WTC11 (cell line): ENCODE results near the gene RFNG. TPM values are rescaled to one million over a fixed set of nuclear protein-coding genes. Genes with fewer than 3 reads are reported as not detected.

Source experiments
- ATAC-seq: fragments of 200-7000 bp; cut with Tn5 transposase; 2 replicates; pipeline ENCODE4 v1.10.0; 2021; ENCODE audit warnings: mild to moderate bottlenecking, moderate library complexity
- CTCF ChIA-PET: fragments of 300-600 bp; sonication (Branson Sonifier 250); formaldehyde crosslinking; loops from one replicate; lab custom pipeline; 2021; ENCODE audit warnings: antibody characterized with exemption; lab: Charles Lee
- POLR2A ChIA-PET: fragments of 350-600 bp; sonication (Branson Sonifier 250); formaldehyde crosslinking; loops from one replicate; lab custom pipeline; 2021; ENCODE audit warnings: antibody characterized with exemption; lab: Charles Lee
- DNase-seq: peaks from one replicate; pipeline ENCODE4 v3.0.0; 2021; ENCODE audit warnings: low spot score
- H3K27ac Mint-ChIP-seq: 2 replicates; pipeline ENCODE4 v1.8.0; 2021; ENCODE audit warnings: mixed read lengths
- H3K27me3 Mint-ChIP-seq: 2 replicates; pipeline ENCODE4 v1.8.0; 2021; ENCODE audit warnings: low read depth, mild to moderate bottlenecking, moderate library complexity, mixed read lengths
- H3K36me3 Mint-ChIP-seq: 2 replicates; pipeline ENCODE4 v1.8.0; 2021; ENCODE audit warnings: mixed read lengths
- H3K4me1 Mint-ChIP-seq: 2 replicates; pipeline ENCODE4 v1.8.0; 2022; ENCODE audit warnings: mixed read lengths
- H3K4me3 Mint-ChIP-seq: 2 replicates; pipeline ENCODE4 v1.8.0; 2021; ENCODE audit warnings: mild to moderate bottlenecking, moderate library complexity, mixed read lengths
- H3K9me3 Mint-ChIP-seq: 2 replicates; pipeline ENCODE4 v1.8.0; 2021; ENCODE audit warnings: mixed read lengths
- ARID4B ChIP-seq: sonication (generic); formaldehyde crosslinking; IDR thresholded peaks from 2 replicates; pipeline ENCODE4 v1.8.0; 2023; ENCODE audit warnings: missing genetic modification reagents, mild to moderate bottlenecking, borderline replicate concordance
- ATF6 ChIP-seq: sonication (generic); formaldehyde crosslinking; IDR thresholded peaks from 2 replicates; pipeline ENCODE4 v1.8.1; 2023; ENCODE audit warnings: mild to moderate bottlenecking, missing genetic modification reagents
- CBFB ChIP-seq: sonication (generic); formaldehyde crosslinking; IDR thresholded peaks from 2 replicates; pipeline ENCODE4 v1.8.1; 2022; ENCODE audit warnings: mild to moderate bottlenecking, low read depth, missing genetic modification reagents
- CDX4 ChIP-seq: fragments of 250-450 bp; sonication (Bioruptor Pico); IDR thresholded peaks from 2 replicates; pipeline ENCODE4 v1.9.0; 2021; ENCODE audit warnings: moderate library complexity, mild to moderate bottlenecking, inconsistent platforms, borderline replicate concordance
- ELF4 ChIP-seq: sonication (generic); formaldehyde crosslinking; IDR thresholded peaks from 2 replicates; pipeline ENCODE4 v1.8.1; 2022; ENCODE audit warnings: low read depth, mild to moderate bottlenecking, moderate library complexity, missing genetic modification reagents
- EMX1 ChIP-seq: fragments of 250-450 bp; sonication (Bioruptor Pico); IDR thresholded peaks from 2 replicates; pipeline ENCODE4 v1.8.0; 2021; ENCODE audit warnings: mild to moderate bottlenecking
- ESRRA ChIP-seq: sonication (generic); formaldehyde crosslinking; IDR thresholded peaks from 2 replicates; pipeline ENCODE4 v1.8.1; 2022; ENCODE audit warnings: mild to moderate bottlenecking, missing genetic modification reagents, borderline replicate concordance
- FOXK1 ChIP-seq: sonication (generic); formaldehyde crosslinking; IDR thresholded peaks from 2 replicates; pipeline ENCODE4 v1.8.0; 2022; ENCODE audit warnings: mild to moderate bottlenecking, moderate library complexity, missing genetic modification reagents
- FOXP1 ChIP-seq: sonication (generic); formaldehyde crosslinking; IDR thresholded peaks from 2 replicates; pipeline ENCODE4 v1.8.0; 2022; ENCODE audit warnings: missing genetic modification reagents, mild to moderate bottlenecking, moderate library complexity, borderline replicate concordance
- GABPB1 ChIP-seq: sonication (generic); formaldehyde crosslinking; IDR thresholded peaks from 2 replicates; pipeline ENCODE4 v1.8.1; 2023; ENCODE audit warnings: mild to moderate bottlenecking, missing genetic modification reagents
- HMGA2 ChIP-seq: fragments of 250-450 bp; sonication (Bioruptor Pico); IDR thresholded peaks from 2 replicates; pipeline ENCODE4 v1.4.0; 2021; ENCODE audit warnings: mild to moderate bottlenecking, moderate library complexity
- HMGXB4 ChIP-seq: sonication (generic); formaldehyde crosslinking; IDR thresholded peaks from 2 replicates; pipeline ENCODE4 v1.8.1; 2023; ENCODE audit warnings: mild to moderate bottlenecking, moderate library complexity, missing genetic modification reagents
- KAT7 ChIP-seq: sonication (generic); formaldehyde crosslinking; IDR thresholded peaks from 2 replicates; pipeline ENCODE4 v1.8.1; 2023; ENCODE audit warnings: missing genetic modification reagents, mild to moderate bottlenecking, borderline replicate concordance
- MAX ChIP-seq: sonication (generic); formaldehyde crosslinking; IDR thresholded peaks from 2 replicates; pipeline ENCODE4 v1.8.0; 2022; ENCODE audit warnings: mild to moderate bottlenecking, missing genetic modification reagents
- PRDM15 ChIP-seq: sonication (generic); formaldehyde crosslinking; IDR thresholded peaks from 2 replicates; pipeline ENCODE4 v1.8.0; 2022; ENCODE audit warnings: missing genetic modification reagents
- SMAD4 ChIP-seq: sonication (generic); formaldehyde crosslinking; IDR thresholded peaks from 2 replicates; pipeline ENCODE4 v1.8.0; 2022; ENCODE audit warnings: mild to moderate bottlenecking, missing genetic modification reagents
- SOX15 ChIP-seq: fragments of 250-450 bp; sonication (Bioruptor Pico); IDR thresholded peaks from 2 replicates; pipeline ENCODE4 v1.9.0; 2021; ENCODE audit warnings: mild to moderate bottlenecking
- TCF7 ChIP-seq: sonication (generic); formaldehyde crosslinking; IDR thresholded peaks from 2 replicates; pipeline ENCODE4 v1.8.0; 2022; ENCODE audit warnings: mild to moderate bottlenecking, low read depth, missing genetic modification reagents, moderate library complexity
- TEAD1 ChIP-seq: sonication (generic); formaldehyde crosslinking; IDR thresholded peaks from 2 replicates; pipeline ENCODE4 v1.8.0; 2022; ENCODE audit warnings: mild to moderate bottlenecking, missing genetic modification reagents
- USF1 ChIP-seq: sonication (generic); formaldehyde crosslinking; IDR thresholded peaks from 2 replicates; pipeline ENCODE4 v1.8.0; 2022; ENCODE audit warnings: mild to moderate bottlenecking, missing genetic modification reagents
- ZNF121 ChIP-seq: sonication (generic); formaldehyde crosslinking; IDR thresholded peaks from 2 replicates; pipeline ENCODE4 v1.8.0; 2023; ENCODE audit warnings: missing genetic modification reagents
- ZNF396 ChIP-seq: fragments of 250-450 bp; sonication (Bioruptor Pico); IDR thresholded peaks from 2 replicates; pipeline ENCODE4 v1.8.0; 2021; ENCODE audit warnings: mild to moderate bottlenecking, moderate library complexity, borderline replicate concordance
- total RNA-seq: library from RNA; stranded (reverse); gene quantifications from 3 replicates; pipeline ENCODE4 v1.2.3, GENCODE V29; 2021

The RFNG gene
- total RNA-seq, 1 experiment from 2014 or later: 41.6 TPM

GRCh38 chr17:82023447-82024241 lies 28.0 kb downstream of the RFNG start:
- CTCF ChIA-PET: interaction anchor here (0.9 to 8.8 kb wide), 12 partner anchors 7 to 213 kb away, joined by 3 to 119 read pairs (median 6); partner anchors contain the start of genes DCXR, NOTUM and RAC3
- Mint-ChIP-seq H3K27ac (no peak overlapping the region), H3K9me3 (no peaks in the 10 kb centered on the region), H3K36me3 (no peaks in the 10 kb centered on the region; the same call in 1 of the 2 replicates), H3K4me1 (peaks cover 11% of the 10 kb centered on the region), H3K27me3 (no peaks in the 10 kb centered on the region; the same call in 1 of the 2 replicates), H3K4me3 (peak overlapping the region; percentile 74)
- ATAC-seq (peak; percentile 0; the same call in 1 of the 2 replicates), DNase-seq (peak; percentile 44)
- POLR2A ChIA-PET: interaction anchor here (1.0 to 2.7 kb wide), 5 partner anchors 8 to 100 kb away, joined by 3 to 9 read pairs (median 5); partner anchors contain the start of genes DCXR and RAC3
- TF ChIP-seq SOX15: no peak
- no peak for TF ChIP-seq HMGA2 (CRISPR knock-in tag)
- peak; percentile 81 for TF ChIP-seq HMGXB4 (CRISPR knock-in tag)
- no peak for TF ChIP-seq KAT7 (CRISPR knock-in tag)
- TF ChIP-seq TEAD1 (CRISPR knock-in tag): no peak
- no peak for TF ChIP-seq ARID4B (CRISPR knock-in tag)
- TF ChIP-seq GABPB1 (CRISPR knock-in tag): no peak
- TF ChIP-seq CDX4 (CRISPR knock-in tag): no peak
- no peak; the same call in 1 of the 2 replicates for TF ChIP-seq USF1 (CRISPR knock-in tag)
- peak; percentile 45 for TF ChIP-seq MAX (CRISPR knock-in tag)
- no peak for TF ChIP-seq ELF4 (CRISPR knock-in tag)
- TF ChIP-seq ZNF121 (CRISPR knock-in tag): no peak
- TF ChIP-seq ATF6 (CRISPR knock-in tag): no peak
- TF ChIP-seq CBFB (CRISPR knock-in tag): no peak
- TF ChIP-seq PRDM15 (CRISPR knock-in tag): no peak
- TF ChIP-seq FOXP1 (CRISPR knock-in tag): no peak; the same call in 1 of the 2 replicates
- no peak for TF ChIP-seq SMAD4 (CRISPR knock-in tag)
- no peak for TF ChIP-seq TCF7 (CRISPR knock-in tag)
- no peak for TF ChIP-seq ESRRA (CRISPR knock-in tag)
- no peak for TF ChIP-seq ZNF396 (CRISPR knock-in tag)
- no peak for TF ChIP-seq EMX1
- TF ChIP-seq FOXK1 (CRISPR knock-in tag): no peak
